IMR-90 (cell line): ENCODE results near the gene ARPC5. TPM values are rescaled to one million over a fixed set of nuclear protein-coding genes. Genes with fewer than 3 reads are reported as not detected.

Experiments
- ATAC-seq: fragments of 200-7000 bp; cut with Tn5 transposase; 2 replicates; pipeline ENCODE4 v1.9.1; 2020; ENCODE audit warnings: low read depth, mild to moderate bottlenecking, moderate library complexity
- BruUV-seq: library from RNA; stranded (reverse); fragments of 400-500 nt; replicated peaks from 2 replicates; lab custom pipeline; 2021; lab: Mats Ljungman, UMichigan
- CTCF ChIA-PET: fragments of 300-600 bp; formaldehyde crosslinking; extraction: SDS; loops from one replicate; lab custom pipeline; 2021; ENCODE audit warnings: antibody characterized with exemption; lab: Yijun Ruan, JAX
- POLR2A ChIA-PET: fragments of 300-600 bp; sonication (Branson Sonifier 250); formaldehyde crosslinking; loops from one replicate; lab custom pipeline; 2022; ENCODE audit warnings: antibody characterized with exemption; ENCODE audit not compliant: unreplicated experiment; lab: Charles Lee
- DNase-seq: peaks from one replicate; pipeline ENCODE4 v3.0.0; 2013
- H2AFZ ChIP-seq: replicated peaks from 2 replicates; pipeline ENCODE3; 2013; ENCODE audit warnings: low read length, mild to moderate bottlenecking; ENCODE audit not compliant: poor library complexity
- H2AK5ac ChIP-seq: 2 replicates; pipeline ENCODE4 v1.6.1; 2013; ENCODE audit warnings: low read depth, low read length, inconsistent platforms
- H2AK9ac ChIP-seq: replicated peaks from 2 replicates; pipeline ENCODE3; 2013; ENCODE audit warnings: mild to moderate bottlenecking, low read depth, low read length, moderate library complexity; ENCODE audit not compliant: poor library complexity
- H2BK120ac ChIP-seq: 2 replicates; pipeline ENCODE4 v1.6.1; 2013; ENCODE audit warnings: low read depth, low read length, inconsistent platforms
- H2BK15ac ChIP-seq: 3 replicates; pipeline ENCODE4 v1.6.1; 2013; ENCODE audit warnings: low read depth, low read length, inconsistent platforms
- H2BK20ac ChIP-seq: 2 replicates; pipeline ENCODE4 v1.6.1; 2013; ENCODE audit warnings: low read depth, mild to moderate bottlenecking, inconsistent platforms, low read length, moderate library complexity
- H2BK5ac ChIP-seq: 2 replicates; pipeline ENCODE4 v1.6.1; 2013; ENCODE audit warnings: mild to moderate bottlenecking, low read depth, low read length, inconsistent platforms; ENCODE audit not compliant: poor library complexity, severe bottlenecking
- H3K14ac ChIP-seq: replicated peaks from 2 replicates; pipeline ENCODE4 v1.6.1; 2013; ENCODE audit warnings: low read depth, low read length, inconsistent platforms
- H3K18ac ChIP-seq: 2 replicates; pipeline ENCODE4 v1.6.1; 2013; ENCODE audit warnings: low read depth, low read length, control low read depth
- H3K23ac ChIP-seq: 2 replicates; pipeline ENCODE4 v1.6.1; 2013; ENCODE audit warnings: low read depth, low read length, inconsistent platforms
- H3K27ac ChIP-seq: 2 replicates; pipeline ENCODE4 v1.5.1; 2013; ENCODE audit warnings: mild to moderate bottlenecking, control low read depth, low read length; ENCODE audit not compliant: insufficient read depth
- H3K27me3 ChIP-seq: 2 replicates; pipeline ENCODE4 v1.6.1; 2013; ENCODE audit warnings: low read length; ENCODE audit not compliant: control insufficient read depth, insufficient read depth
- H3K36me3 ChIP-seq: 2 replicates; pipeline ENCODE4 v1.6.1; 2013; ENCODE audit warnings: low read length, mixed read lengths; ENCODE audit not compliant: control insufficient read depth, insufficient read depth
- H3K4ac ChIP-seq: 2 replicates; pipeline ENCODE4 v1.6.1; 2013; ENCODE audit warnings: low read depth, low read length, inconsistent platforms
- H3K4me1 ChIP-seq: 2 replicates; pipeline ENCODE4 v1.6.1; 2013; ENCODE audit warnings: low read length, mixed read lengths; ENCODE audit not compliant: control insufficient read depth, insufficient read depth
- H3K4me2 ChIP-seq: 2 replicates; pipeline ENCODE4 v1.6.1; 2013; ENCODE audit warnings: low read depth, mild to moderate bottlenecking, control low read depth, low read length, moderate library complexity
- H3K4me3 ChIP-seq: 2 replicates; pipeline ENCODE4 v1.5.1; 2013; ENCODE audit warnings: low read depth, mild to moderate bottlenecking, control low read depth, low read length, moderate library complexity; ENCODE audit not compliant: insufficient read depth
- H3K56ac ChIP-seq: 2 replicates; pipeline ENCODE4 v1.6.1; 2013; ENCODE audit warnings: low read length, inconsistent platforms; ENCODE audit not compliant: insufficient read depth; ENCODE audit errors: extremely low read depth
- H3K79me1 ChIP-seq, 2 experiments: 2 replicates each; pipeline ENCODE4 v1.6.1; 2013; ENCODE audit warnings: low read length in 2 of 2, inconsistent platforms in 1 of 2, low read depth in 1 of 2
- H3K9ac ChIP-seq: 2 replicates; pipeline ENCODE4 v1.6.1; 2013; ENCODE audit warnings: low read depth, low read length, control low read depth
- H3K9me1 ChIP-seq: 2 replicates; pipeline ENCODE4 v1.6.1; 2013; ENCODE audit warnings: low read length, inconsistent platforms; ENCODE audit not compliant: insufficient read depth
- H3K9me3 ChIP-seq: 2 replicates; pipeline ENCODE4 v1.6.1; 2013; ENCODE audit warnings: low read length; ENCODE audit not compliant: control insufficient read depth, insufficient read depth
- H4K20me1 ChIP-seq: 2 replicates; pipeline ENCODE4 v1.6.1; 2013; ENCODE audit warnings: low read length, inconsistent platforms; ENCODE audit not compliant: insufficient read depth
- H4K5ac ChIP-seq: 2 replicates; pipeline ENCODE4 v1.6.1; 2013; ENCODE audit warnings: mild to moderate bottlenecking, low read depth, low read length, control low read depth
- H4K8ac ChIP-seq, 2 experiments: 2 replicates each; pipeline ENCODE4 v1.6.1; 2013; ENCODE audit warnings: low read depth in 2 of 2, low read length in 2 of 2, control low read depth in 1 of 2, inconsistent platforms in 1 of 2
- H4K91ac ChIP-seq: 2 replicates; pipeline ENCODE4 v1.6.1; 2013; ENCODE audit warnings: low read depth, low read length, inconsistent platforms; ENCODE audit not compliant: insufficient read depth
- BHLHE40 ChIP-seq: fragments of 150-350 bp; IDR thresholded peaks from 2 replicates; pipeline ENCODE4 v1.6.1; 2016; ENCODE audit warnings: mild to moderate bottlenecking, low read depth, low read length
- ELK1 ChIP-seq: fragments of 150-350 bp; IDR thresholded peaks from 2 replicates; pipeline ENCODE4 v1.6.1; 2016; ENCODE audit warnings: low read depth, mild to moderate bottlenecking, low read length, moderate library complexity, borderline replicate concordance
- FOS ChIP-seq: fragments of 150-350 bp; IDR thresholded peaks from 2 replicates; pipeline ENCODE4 v1.6.1; 2016; ENCODE audit warnings: low read depth, low read length
- MAFK ChIP-seq: IDR thresholded peaks from 2 replicates; pipeline ENCODE4 v1.6.1; 2012; ENCODE audit warnings: low read depth, low read length, improper control_type of control experiment
- MXI1 ChIP-seq: IDR thresholded peaks from 2 replicates; pipeline ENCODE4 v1.6.1; 2012; ENCODE audit warnings: low read depth, mild to moderate bottlenecking, low read length, moderate library complexity, borderline replicate concordance
- NFE2L2 ChIP-seq: fragments of 150-350 bp; IDR thresholded peaks from 2 replicates; pipeline ENCODE4 v1.6.1; 2016; ENCODE audit warnings: low read depth, mild to moderate bottlenecking, low read length
- POLR2A ChIP-seq: IDR thresholded peaks from 2 replicates; pipeline ENCODE4 v1.6.1; 2012; ENCODE audit warnings: mild to moderate bottlenecking, low read depth, low read length
- RCOR1 ChIP-seq: IDR thresholded peaks from 2 replicates; pipeline ENCODE4 v1.6.1; 2012; ENCODE audit warnings: mild to moderate bottlenecking, low read length, improper control_type of control experiment; ENCODE audit not compliant: insufficient replicate concordance
- RFX5 ChIP-seq: IDR thresholded peaks from 2 replicates; pipeline ENCODE4 v1.8.0; 2012; ENCODE audit warnings: low read depth, mild to moderate bottlenecking, low read length, moderate library complexity
- SMC3 ChIP-seq: fragments of 150-350 bp; IDR thresholded peaks from 2 replicates; pipeline ENCODE4 v1.6.1; 2016; ENCODE audit warnings: low read depth, mild to moderate bottlenecking, antibody characterized with exemption, low read length, moderate library complexity
- USF2 ChIP-seq: fragments of 150-350 bp; IDR thresholded peaks from 2 replicates; pipeline ENCODE4 v1.6.1; 2017; ENCODE audit warnings: mild to moderate bottlenecking, antibody characterized with exemption, low read length, low read depth
- WGBS, 2 experiments: methylation state at CpG; one replicate each; pipeline versions ENCODE4 v1.1.5 to v1.1.7; 2013; ENCODE audit warnings: missing lambda C conversion rate in 2 of 2; ENCODE audit not compliant: insufficient read length in 1 of 2; ENCODE audit errors: extremely low coverage in 2 of 2; 5-methylcytosine and 5-hydroxymethylcytosine counted together
- dilution Hi-C: fragments of 300-500 bp; cut with HindIII; formaldehyde crosslinking; loops from one replicate; pipeline ENCODE4 v1.14.3; 2018; ENCODE audit warnings: low sequenced_read_pairs; ENCODE audit not compliant: unreplicated experiment
- in situ Hi-C: fragments of 300-500 bp; cut with MboI; formaldehyde crosslinking; loops from 3 replicates; pipeline ENCODE4 v1.14.3; 2019; ENCODE audit warnings: low sequenced_read_pairs, inconsistent platforms, mixed read lengths
- intact Hi-C: fragments of 100-400 bp; cut with micrococcal nuclease; formaldehyde crosslinking; loops from 2 replicates; pipeline ENCODE4 v1.10.0; 2022
- polyA plus RNA-seq, 3 experiments: library from polyadenylated mRNA; depleted of rRNA; stranded (reverse); fragments of >200 nt; gene quantifications; 2 replicates each; pipeline ENCODE4 v1.2.3, GENCODE V29; 2012; ENCODE audit warnings: low replicate concordance in 1 of 3
- total RNA-seq: library from RNA; depleted of rRNA; stranded (reverse); fragments of >200 nt; gene quantifications from 2 replicates; pipeline ENCODE4 v1.2.3, GENCODE V29; 2012

Gene ARPC5
- total and polyA plus RNA-seq, 2 of the 4 experiments (the other 2 are of a cell fraction): 132 to 212 TPM

GRCh38 chr1:183598386-183598785 lies 37.2 kb downstream of the ARPC5 start:
- H3K4me3 ChIP-seq: no peak overlapping the region
- peaks cover 5% of the 10 kb centered on the region; the same call in 1 of the 2 replicates for H3K4me1 ChIP-seq
- CTCF ChIA-PET: interaction anchor here (1.2 kb wide), 1 partner anchor 11 kb away, joined by 3 read pairs; no protein-coding TSS in a partner anchor
- WGBS, 2 experiments: 60% methylated on average over 1 of the region's 2 CpGs; no CpG with 5 or more reads in 1 of the 2 experiments
- peak; percentile 30 for DNase-seq
- H4K91ac ChIP-seq: no peak overlapping the region
- H2BK15ac ChIP-seq: no peak overlapping the region
- H2BK20ac ChIP-seq: no peak overlapping the region
- POLR2A ChIA-PET: interaction anchor here (0.6 kb wide), 1 partner anchor 244 kb away, joined by 12 read pairs; no protein-coding TSS in a partner anchor
- in situ Hi-C loops: no loop called here
- no peak overlapping the region for H3K4ac ChIP-seq
- no peak overlapping the region for H4K5ac ChIP-seq
- dilution Hi-C loops: no loop called here
- H3K36me3 ChIP-seq: no peaks in the 10 kb centered on the region
- no TSS peak for BruUV-seq
- no peak overlapping the region for H2AFZ ChIP-seq
- no peaks in the 10 kb centered on the region for H4K20me1 ChIP-seq
- no peaks in the 10 kb centered on the region for H3K9me1 ChIP-seq
- H3K56ac ChIP-seq: no peak overlapping the region
- no peak overlapping the region for H3K4me2 ChIP-seq
- H2AK5ac ChIP-seq: no peak overlapping the region
- no peak overlapping the region for H3K27ac ChIP-seq
- intact Hi-C loops: no loop called here
- H2BK5ac ChIP-seq: no peak overlapping the region
- H3K9me3 ChIP-seq: no peaks in the 10 kb centered on the region
- no peak overlapping the region for H3K23ac ChIP-seq
- H3K79me1 ChIP-seq: no peaks in the 10 kb centered on the region
- H4K8ac ChIP-seq: no peak overlapping the region
- H2AK9ac ChIP-seq: no peak overlapping the region
- H3K14ac ChIP-seq: no peak overlapping the region
- H3K18ac ChIP-seq: no peak overlapping the region
- no peak overlapping the region for H3K9ac ChIP-seq
- TF ChIP-seq RCOR1 (no peak), MXI1 (no peak), FOS (no peak), USF2 (no peak), RFX5 (no peak), BHLHE40 (no peak), NFE2L2 (no peak), POLR2A (no peak), SMC3 (no peak), ELK1 (no peak), MAFK (no peak)
- H2BK120ac ChIP-seq: no peak overlapping the region
- H3K27me3 ChIP-seq: no peaks in the 10 kb centered on the region
- ATAC-seq: peak; percentile 22; the same call in 1 of the 2 replicates
